Suprapubic skin (tissue), 3 donors: Measurements from ENCODE around the gene SETDB2.

Source experiments
- POLR2AphosphoS5 ChIP-seq, 3 donors: sonication (generic); formaldehyde crosslinking; IDR thresholded peaks; one replicate each; pipeline ENCODE4 v1.6.1; 2017; ENCODE audit warnings: antibody characterized with exemption in 3 of 3
- TF ChIP-seq, protein P1 (sequence below), 2 donors: fragments of 200-600 bp in 1 of 2; fragments of 450-650 bp in 1 of 2; sonication (generic) in 1 of 2; IDR thresholded peaks; one replicate each; pipeline ENCODE4 v1.5.1; 2016 to 2019; ENCODE audit warnings: antibody characterized with exemption in 2 of 2, mild to moderate bottlenecking in 1 of 2, moderate library complexity in 1 of 2

DNA sequence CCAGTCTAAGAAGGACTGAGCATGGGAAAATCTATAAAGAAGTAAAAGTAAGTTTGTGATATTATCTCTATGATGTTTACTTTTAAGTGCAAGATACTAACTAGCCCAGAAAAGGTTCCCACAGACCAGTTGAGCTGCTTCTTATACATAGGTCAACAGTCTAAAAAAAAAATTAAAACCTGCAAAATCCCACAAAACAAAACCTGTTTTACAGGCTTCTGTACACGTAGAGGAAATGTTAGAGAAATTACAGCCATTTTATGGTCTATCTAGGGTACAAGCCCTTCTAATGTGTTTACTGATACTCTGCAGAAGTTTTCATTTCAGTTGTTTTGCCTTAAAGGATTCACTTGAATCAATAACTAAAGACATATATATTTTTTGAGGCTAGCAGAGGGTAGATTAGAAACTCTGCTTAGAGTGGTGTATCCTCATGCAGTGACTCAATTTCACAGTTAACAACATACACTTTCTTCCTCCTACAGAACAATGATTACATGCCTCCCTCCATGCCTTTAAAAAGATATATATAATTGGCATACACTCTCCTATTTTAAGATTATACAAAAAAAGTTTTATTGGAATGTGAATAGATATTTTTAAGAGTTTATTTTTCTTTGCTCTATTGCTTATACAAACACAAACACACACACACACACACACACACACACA is 44.1 kb upstream of the SETDB2 start:
- TF ChIP-seq, protein P1, sequence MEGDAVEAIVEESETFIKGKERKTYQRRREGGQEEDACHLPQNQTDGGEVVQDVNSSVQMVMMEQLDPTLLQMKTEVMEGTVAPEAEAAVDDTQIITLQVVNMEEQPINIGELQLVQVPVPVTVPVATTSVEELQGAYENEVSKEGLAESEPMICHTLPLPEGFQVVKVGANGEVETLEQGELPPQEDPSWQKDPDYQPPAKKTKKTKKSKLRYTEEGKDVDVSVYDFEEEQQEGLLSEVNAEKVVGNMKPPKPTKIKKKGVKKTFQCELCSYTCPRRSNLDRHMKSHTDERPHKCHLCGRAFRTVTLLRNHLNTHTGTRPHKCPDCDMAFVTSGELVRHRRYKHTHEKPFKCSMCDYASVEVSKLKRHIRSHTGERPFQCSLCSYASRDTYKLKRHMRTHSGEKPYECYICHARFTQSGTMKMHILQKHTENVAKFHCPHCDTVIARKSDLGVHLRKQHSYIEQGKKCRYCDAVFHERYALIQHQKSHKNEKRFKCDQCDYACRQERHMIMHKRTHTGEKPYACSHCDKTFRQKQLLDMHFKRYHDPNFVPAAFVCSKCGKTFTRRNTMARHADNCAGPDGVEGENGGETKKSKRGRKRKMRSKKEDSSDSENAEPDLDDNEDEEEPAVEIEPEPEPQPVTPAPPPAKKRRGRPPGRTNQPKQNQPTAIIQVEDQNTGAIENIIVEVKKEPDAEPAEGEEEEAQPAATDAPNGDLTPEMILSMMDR (IDR thresholded peaks at IDR 0.05) = no peak
- TF ChIP-seq POLR2AphosphoS5 (IDR thresholded peaks at IDR 0.05) = no peak
